Stimulated activated CD4-positive, alpha-beta T cell treated with anti-CD3 and anti-CD28 coated beads, Interleukin-1b, Interleukin-23, amount 100 ng/mL, for 48 hours (primary cell): ENCODE data around the gene PATJ.
"Not testable (repeated sequence)": the region's sequence is repeated elsewhere in the genome, so short reads cannot be mapped to it uniquely, and the experiment has no call there.

Source experiments
- DNase-seq: peaks from one replicate; pipeline ENCODE4 v3.0.0-alpha.2; 2020

Gene PATJ

GRCh38 chr1:61741711-61742619 lies at the start of gene PATJ:
TSS of gene PATJ (plus strand) at chr1:61742480. CDS start at chr1:61762893, 20,413 bp downstream.
- peak; percentile 48 for DNase-seq

- no peak for DNase-seq
These were observed 42.1 kb upstream of the PATJ start for GRCh38 chr1:61699911-61700851.

- DNase-seq: no peak
These were observed 33.0 kb upstream of the PATJ start for GRCh38 chr1:61708953-61709907.

- DNase-seq: no peak
These were observed 32.4 kb upstream of the PATJ start for GRCh38 chr1:61709908-61710289.

GRCh38 chr1:61711257-61711656 lies 31.0 kb upstream of the PATJ start:
- DNase-seq: not testable (repeated sequence)

- no peak for DNase-seq
These were observed 30.3 kb upstream of the PATJ start for GRCh38 chr1:61711969-61712368.

- DNase-seq: not testable (repeated sequence)
These were observed 23.1 kb upstream of the PATJ start for GRCh38 chr1:61718996-61719663.

- no peak for DNase-seq
These were observed 17.8 kb upstream of the PATJ start for GRCh38 chr1:61724506-61724812.

GRCh38 chr1:61724813-61725694 lies 17.2 kb upstream of the PATJ start, which contains the start of gene TM2D1:
TSS of gene TM2D1 (minus strand) at chr1:61725141. CDS start at chr1:61725120, 21 bp downstream.
- DNase-seq: peak; percentile 89

- no peak for DNase-seq
These were observed 14.7 kb upstream of the PATJ start for GRCh38 chr1:61727544-61727943.

- DNase-seq: not testable (repeated sequence)
These were observed 11.6 kb upstream of the PATJ start for GRCh38 chr1:61730679-61731078.

GRCh38 chr1:61732726-61733125 lies 9.6 kb upstream of the PATJ start:
- no peak for DNase-seq

GRCh38 chr1:61740751-61741700 lies 1.3 kb upstream of the PATJ start:
- no peak for DNase-seq

- no peak for DNase-seq
These were observed 545 bp downstream of the PATJ start for GRCh38 chr1:61742620-61743430.

- DNase-seq: no peak
These were observed 1.1 kb downstream of the PATJ start for GRCh38 chr1:61743431-61743705.

GRCh38 chr1:61743716-61744580 lies 1.7 kb downstream of the PATJ start:
- DNase-seq: no peak

- no peak for DNase-seq
These were observed 4.5 kb downstream of the PATJ start for GRCh38 chr1:61746813-61747212.

- DNase-seq: no peak
These were observed 6.3 kb downstream of the PATJ start for GRCh38 chr1:61748566-61748965.
